Neural cell (in vitro differentiated cells): ENCODE data around the gene MTF2. TPM values are rescaled to one million over a fixed set of nuclear protein-coding genes. Genes with fewer than 3 reads are reported as not detected.
"Not testable (repeated sequence)": the region's sequence is repeated elsewhere in the genome, so short reads cannot be mapped to it uniquely, and the experiment has no call there.

ENCODE experiments used
- H2AFZ ChIP-seq: fragments of 200-600, 300-800 bp; sonication (generic), shearing (Covaris generic); 2 replicates; pipeline ENCODE4 v1.6.0; 2014; ENCODE audit warnings: low read depth, mild to moderate bottlenecking, antibody characterized with exemption, low read length, moderate library complexity
- H3F3A ChIP-seq: fragments of 200-600 bp; shearing (Covaris generic); 2 replicates; pipeline ENCODE4 v1.6.1; 2016; ENCODE audit warnings: mild to moderate bottlenecking, moderate library complexity, mixed read lengths, antibody characterized with exemption, low read length; ENCODE audit not compliant: insufficient read depth, poor library complexity, severe bottlenecking
- H3K27ac ChIP-seq: fragments of 200-600, 300-800 bp; sonication (generic), shearing (Covaris generic); 2 replicates; pipeline ENCODE4 v1.5.1; 2014; ENCODE audit warnings: mild to moderate bottlenecking, low read length, moderate library complexity
- H3K27me3 ChIP-seq: fragments of 300-800, 200-600 bp; sonication (generic), shearing (Covaris generic); 2 replicates; pipeline ENCODE4 v1.6.0; 2014; ENCODE audit warnings: mild to moderate bottlenecking, low read depth, low read length, moderate library complexity; ENCODE audit not compliant: insufficient read depth
- H3K36me3 ChIP-seq: fragments of 300-800, 200-600 bp; sonication (generic), shearing (Covaris generic); 2 replicates; pipeline ENCODE4 v1.5.1; 2014; ENCODE audit warnings: mild to moderate bottlenecking, antibody characterized with exemption, low read length, moderate library complexity; ENCODE audit not compliant: insufficient read depth
- H3K4me2 ChIP-seq: fragments of 300-800, 200-600 bp; sonication (generic), shearing (Covaris generic); 2 replicates; pipeline ENCODE4 v1.6.0; 2014; ENCODE audit warnings: mild to moderate bottlenecking, low read length
- H3K4me3 ChIP-seq: fragments of 300-800, 200-600 bp; sonication (generic), shearing (Covaris generic); 2 replicates; pipeline ENCODE4 v1.5.1; 2014; ENCODE audit warnings: mild to moderate bottlenecking, low read length, moderate library complexity
- H3K79me2 ChIP-seq: fragments of 200-600 bp; shearing (Covaris generic); replicated peaks from 2 replicates; pipeline ENCODE4 v1.6.0; 2014; ENCODE audit warnings: mild to moderate bottlenecking, low read length, moderate library complexity; ENCODE audit not compliant: insufficient read depth
- H3K9ac ChIP-seq: fragments of 300-800, 200-600 bp; sonication (generic), shearing (Covaris generic); 2 replicates; pipeline ENCODE4 v1.6.1; 2016; ENCODE audit warnings: mild to moderate bottlenecking, low read length, mixed read lengths
- H3K9me2 ChIP-seq: fragments of 200-600 bp; shearing (Covaris generic); 2 replicates; pipeline ENCODE4 v1.6.1; 2016; ENCODE audit warnings: mild to moderate bottlenecking, low read length, mixed read lengths; ENCODE audit not compliant: insufficient read depth
- H3K9me3 ChIP-seq: fragments of 200-600, 300-800 bp; sonication (generic), shearing (Covaris generic); 2 replicates; pipeline ENCODE4 v1.6.1; 2016; ENCODE audit warnings: mild to moderate bottlenecking, mixed run types, low read length, moderate library complexity, mixed read lengths
- H4K20me1 ChIP-seq: fragments of 200-600 bp; shearing (Covaris generic); 2 replicates; pipeline ENCODE4 v1.6.1; 2016; ENCODE audit warnings: mild to moderate bottlenecking, mixed run types; ENCODE audit not compliant: insufficient read depth
- EP300 ChIP-seq: fragments of 450-650 bp; conservative IDR thresholded peaks from 2 replicates; pipeline ENCODE4 v1.6.1; 2014; ENCODE audit warnings: antibody characterized with exemption, mild to moderate bottlenecking, moderate library complexity; ENCODE audit not compliant: poor library complexity, severe bottlenecking
- EZH2 ChIP-seq: fragments of 200-600, 300-800 bp; shearing (Covaris generic), sonication (generic); IDR thresholded peaks from 2 replicates; pipeline ENCODE4 v1.6.1; 2014; ENCODE audit warnings: antibody characterized with exemption, low read length, borderline replicate concordance, mild to moderate bottlenecking; ENCODE audit not compliant: insufficient read depth, poor library complexity, severe bottlenecking
- MXI1 ChIP-seq: fragments of 450-650 bp; conservative IDR thresholded peaks from 2 replicates; pipeline ENCODE4 v1.6.1; 2014; ENCODE audit warnings: antibody characterized with exemption, mild to moderate bottlenecking; ENCODE audit not compliant: poor library complexity, severe bottlenecking
- POLR2AphosphoS5 ChIP-seq: IDR thresholded peaks from 2 replicates; pipeline ENCODE4 v1.6.1; 2012
- RAD21 ChIP-seq: fragments of 450-650 bp; conservative IDR thresholded peaks from 2 replicates; pipeline ENCODE4 v1.6.1; 2014; ENCODE audit warnings: antibody characterized with exemption, mild to moderate bottlenecking, moderate library complexity
- SMC3 ChIP-seq: fragments of 450-650 bp; conservative IDR thresholded peaks from 2 replicates; pipeline ENCODE4 v1.6.1; 2014; ENCODE audit warnings: antibody characterized with exemption, mild to moderate bottlenecking, moderate library complexity; ENCODE audit not compliant: poor library complexity
- TAF1 ChIP-seq: IDR thresholded peaks from 2 replicates; pipeline ENCODE4 v1.6.1; 2012; ENCODE audit warnings: low read depth
- polyA plus RNA-seq: library from polyadenylated mRNA; depleted of rRNA; stranded (reverse); fragments of >200 nt; gene quantifications from 2 replicates; pipeline ENCODE4 v1.2.3, GENCODE V29; 2014
- TF ChIP-seq, protein P1 (sequence below): fragments of 450-650 bp; IDR thresholded peaks from 2 replicates; pipeline ENCODE4 v1.5.1; 2014; ENCODE audit warnings: antibody characterized with exemption, mild to moderate bottlenecking, moderate library complexity; ENCODE audit not compliant: poor library complexity, severe bottlenecking
- TF ChIP-seq, protein P2 (sequence below): IDR thresholded peaks from 2 replicates; pipeline ENCODE4 v1.6.1; 2012; ENCODE audit warnings: borderline replicate concordance

Gene MTF2
- polyA plus RNA-seq, 1 donor from 2014 or later: 124 TPM

DNA sequence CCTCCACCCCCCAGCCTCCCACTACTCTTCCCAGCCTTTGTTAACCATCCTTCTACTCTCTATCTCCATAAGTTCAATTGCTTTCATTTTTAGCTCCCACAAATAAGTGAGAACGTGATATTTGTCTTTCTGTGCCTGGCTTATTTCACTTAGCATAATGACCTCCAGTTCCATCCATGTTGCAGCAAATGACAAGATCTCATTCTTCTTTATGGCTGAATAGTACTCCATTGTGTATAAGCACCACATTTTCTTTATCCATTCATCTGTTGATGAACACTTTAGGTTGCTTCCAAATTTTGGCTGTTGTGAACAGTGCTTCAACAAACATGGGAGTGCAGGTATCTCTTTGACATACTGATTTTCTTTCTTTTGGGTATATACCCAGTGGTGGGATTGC, 86.8 kb downstream of the MTF2 start:
- not testable (repeated sequence) for H3K36me3 ChIP-seq, H3K9me3 ChIP-seq, H3F3A ChIP-seq, H3K4me2 ChIP-seq, H2AFZ ChIP-seq, H3K27me3 ChIP-seq, H4K20me1 ChIP-seq, H3K9ac ChIP-seq, H3K27ac ChIP-seq, H3K9me2 ChIP-seq, H3K4me3 ChIP-seq, H3K79me2 ChIP-seq

DNA sequence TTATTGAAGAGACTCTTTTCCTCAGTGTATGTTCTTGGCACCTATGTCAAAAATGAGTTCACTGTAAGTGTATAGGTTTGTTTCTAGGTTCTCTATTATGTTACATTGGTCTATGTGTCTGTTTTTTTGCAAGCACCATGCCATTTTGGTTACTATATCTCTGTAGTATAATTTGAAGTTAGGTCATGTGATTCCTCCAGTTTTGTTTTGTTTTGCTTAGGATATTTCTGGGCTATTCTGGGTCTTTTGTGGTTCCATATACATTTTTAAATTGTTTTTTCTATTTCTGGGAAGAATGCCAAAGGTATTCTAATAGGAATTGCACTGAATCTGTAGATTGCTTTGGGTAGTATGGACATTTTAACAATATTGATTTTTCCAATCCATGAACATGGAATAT, 87.9 kb downstream of the MTF2 start:
- Histone ChIP-seq H4K20me1 (no peaks in the 10 kb centered on the region), H2AFZ (no peak overlapping the region), H3K36me3 (no peaks in the 10 kb centered on the region), H3K9me2 (no peaks in the 10 kb centered on the region), H3K4me2 (no peak overlapping the region), H3F3A (no peaks in the 10 kb centered on the region), H3K9ac (no peak overlapping the region), H3K9me3 (no peaks in the 10 kb centered on the region), H3K4me3 (no peak overlapping the region), H3K79me2 (peaks cover 10% of the 10 kb centered on the region), H3K27me3 (no peaks in the 10 kb centered on the region), H3K27ac (no peak overlapping the region)
- TF ChIP-seq TAF1 (no peak), POLR2AphosphoS5 (no peak), MXI1 (no peak), EZH2 (no peak), RAD21 (no peak), SMC3 (no peak), EP300 (no peak)
- TF ChIP-seq, protein P1, sequence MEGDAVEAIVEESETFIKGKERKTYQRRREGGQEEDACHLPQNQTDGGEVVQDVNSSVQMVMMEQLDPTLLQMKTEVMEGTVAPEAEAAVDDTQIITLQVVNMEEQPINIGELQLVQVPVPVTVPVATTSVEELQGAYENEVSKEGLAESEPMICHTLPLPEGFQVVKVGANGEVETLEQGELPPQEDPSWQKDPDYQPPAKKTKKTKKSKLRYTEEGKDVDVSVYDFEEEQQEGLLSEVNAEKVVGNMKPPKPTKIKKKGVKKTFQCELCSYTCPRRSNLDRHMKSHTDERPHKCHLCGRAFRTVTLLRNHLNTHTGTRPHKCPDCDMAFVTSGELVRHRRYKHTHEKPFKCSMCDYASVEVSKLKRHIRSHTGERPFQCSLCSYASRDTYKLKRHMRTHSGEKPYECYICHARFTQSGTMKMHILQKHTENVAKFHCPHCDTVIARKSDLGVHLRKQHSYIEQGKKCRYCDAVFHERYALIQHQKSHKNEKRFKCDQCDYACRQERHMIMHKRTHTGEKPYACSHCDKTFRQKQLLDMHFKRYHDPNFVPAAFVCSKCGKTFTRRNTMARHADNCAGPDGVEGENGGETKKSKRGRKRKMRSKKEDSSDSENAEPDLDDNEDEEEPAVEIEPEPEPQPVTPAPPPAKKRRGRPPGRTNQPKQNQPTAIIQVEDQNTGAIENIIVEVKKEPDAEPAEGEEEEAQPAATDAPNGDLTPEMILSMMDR: no peak
- TF ChIP-seq, protein P2, sequence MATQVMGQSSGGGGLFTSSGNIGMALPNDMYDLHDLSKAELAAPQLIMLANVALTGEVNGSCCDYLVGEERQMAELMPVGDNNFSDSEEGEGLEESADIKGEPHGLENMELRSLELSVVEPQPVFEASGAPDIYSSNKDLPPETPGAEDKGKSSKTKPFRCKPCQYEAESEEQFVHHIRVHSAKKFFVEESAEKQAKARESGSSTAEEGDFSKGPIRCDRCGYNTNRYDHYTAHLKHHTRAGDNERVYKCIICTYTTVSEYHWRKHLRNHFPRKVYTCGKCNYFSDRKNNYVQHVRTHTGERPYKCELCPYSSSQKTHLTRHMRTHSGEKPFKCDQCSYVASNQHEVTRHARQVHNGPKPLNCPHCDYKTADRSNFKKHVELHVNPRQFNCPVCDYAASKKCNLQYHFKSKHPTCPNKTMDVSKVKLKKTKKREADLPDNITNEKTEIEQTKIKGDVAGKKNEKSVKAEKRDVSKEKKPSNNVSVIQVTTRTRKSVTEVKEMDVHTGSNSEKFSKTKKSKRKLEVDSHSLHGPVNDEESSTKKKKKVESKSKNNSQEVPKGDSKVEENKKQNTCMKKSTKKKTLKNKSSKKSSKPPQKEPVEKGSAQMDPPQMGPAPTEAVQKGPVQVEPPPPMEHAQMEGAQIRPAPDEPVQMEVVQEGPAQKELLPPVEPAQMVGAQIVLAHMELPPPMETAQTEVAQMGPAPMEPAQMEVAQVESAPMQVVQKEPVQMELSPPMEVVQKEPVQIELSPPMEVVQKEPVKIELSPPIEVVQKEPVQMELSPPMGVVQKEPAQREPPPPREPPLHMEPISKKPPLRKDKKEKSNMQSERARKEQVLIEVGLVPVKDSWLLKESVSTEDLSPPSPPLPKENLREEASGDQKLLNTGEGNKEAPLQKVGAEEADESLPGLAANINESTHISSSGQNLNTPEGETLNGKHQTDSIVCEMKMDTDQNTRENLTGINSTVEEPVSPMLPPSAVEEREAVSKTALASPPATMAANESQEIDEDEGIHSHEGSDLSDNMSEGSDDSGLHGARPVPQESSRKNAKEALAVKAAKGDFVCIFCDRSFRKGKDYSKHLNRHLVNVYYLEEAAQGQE: no peak

DNA sequence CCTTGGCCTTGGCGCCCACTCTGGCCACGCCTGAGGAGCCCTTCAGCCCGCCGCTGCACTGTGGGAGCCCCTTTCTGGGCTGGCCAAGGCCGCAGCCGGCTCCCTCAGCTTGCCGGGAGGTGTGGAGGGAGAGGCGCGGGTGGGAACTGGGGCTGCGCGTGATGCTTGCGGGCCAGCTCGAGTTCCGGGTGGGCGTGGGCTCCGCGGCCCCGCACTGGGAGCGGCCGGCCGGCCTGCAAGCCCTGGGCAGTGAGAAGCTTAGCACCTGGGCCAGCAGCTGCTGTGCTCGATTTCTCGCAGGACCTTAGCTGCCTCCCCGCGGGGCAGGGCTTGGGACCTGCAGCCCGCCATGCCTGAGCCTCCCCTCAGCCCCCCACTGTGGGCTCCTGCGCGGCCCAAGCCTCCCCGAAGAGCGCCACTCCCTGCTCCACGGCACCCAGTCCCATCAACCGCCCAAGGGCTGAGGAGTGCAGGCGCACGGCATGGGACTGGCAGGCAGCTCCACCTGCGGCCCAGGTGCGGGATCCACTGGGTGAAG, 91.1 kb downstream of the MTF2 start:
- H2AFZ ChIP-seq, H3K9me2 ChIP-seq, H3K27ac ChIP-seq, H3K9ac ChIP-seq, H3K4me3 ChIP-seq, H3K79me2 ChIP-seq, H3K27me3 ChIP-seq, H3K4me2 ChIP-seq, H3K36me3 ChIP-seq, H3K9me3 ChIP-seq, H3F3A ChIP-seq, H4K20me1 ChIP-seq: not testable (repeated sequence)
